GOT3 (cell line): ENCODE measurements around the gene AMELX.

Experiments
- DNase-seq: peaks from one replicate; lab custom pipeline; 2025; ENCODE audit warnings: mixed read lengths; lab: John Stamatoyannopoulos, UW

The AMELX gene

GRCh38 chrX:11293113-11293512 lies at the start of gene AMELX:
TSS of gene AMELX (plus strand) at chrX:11293413. CDS start at chrX:11294789, 1,376 bp downstream.
- DNase-seq, result no peak

- DNase-seq, result no peak
Observed at GRCh38 chrX:11244636-11245035, 48.6 kb upstream of the AMELX start.

- no peak for DNase-seq
Observed at GRCh38 chrX:11254417-11255109, 38.6 kb upstream of the AMELX start.

- no peak for DNase-seq
Observed at GRCh38 chrX:11257290-11257689, 35.9 kb upstream of the AMELX start.

- DNase-seq, result no peak
Observed at GRCh38 chrX:11257711-11258110, 35.5 kb upstream of the AMELX start.

- no peak for DNase-seq
Observed at GRCh38 chrX:11259437-11259836, 33.8 kb upstream of the AMELX start.

GRCh38 chrX:11261260-11261659 lies 32.0 kb upstream of the AMELX start:
- DNase-seq, result no peak

GRCh38 chrX:11264925-11265324 lies 28.3 kb upstream of the AMELX start:
- no peak for DNase-seq

GRCh38 chrX:11265352-11265751 lies 27.9 kb upstream of the AMELX start:
- no peak for DNase-seq

- no peak for DNase-seq
Observed at GRCh38 chrX:11266573-11267003, 26.6 kb upstream of the AMELX start.

- no peak for DNase-seq
Observed at GRCh38 chrX:11267425-11267824, 25.8 kb upstream of the AMELX start.

- DNase-seq, result no peak
Observed at GRCh38 chrX:11269006-11269405, 24.2 kb upstream of the AMELX start.

GRCh38 chrX:11269996-11270395 lies 23.2 kb upstream of the AMELX start:
- no peak for DNase-seq

GRCh38 chrX:11272290-11272689 lies 20.9 kb upstream of the AMELX start:
- no peak for DNase-seq

GRCh38 chrX:11272863-11273262 lies 20.4 kb upstream of the AMELX start:
- no peak for DNase-seq

GRCh38 chrX:11273544-11273943 lies 19.7 kb upstream of the AMELX start:
- no peak for DNase-seq

- DNase-seq, result no peak
Observed at GRCh38 chrX:11282043-11282442, 11.2 kb upstream of the AMELX start.

- no peak for DNase-seq
Observed at GRCh38 chrX:11285651-11286050, 7.6 kb upstream of the AMELX start.

- DNase-seq, result no peak
Observed at GRCh38 chrX:11287505-11287904, 5.7 kb upstream of the AMELX start.

GRCh38 chrX:11290416-11291102 lies 2.7 kb upstream of the AMELX start:
- no peak for DNase-seq

- DNase-seq, result no peak
Observed at GRCh38 chrX:11296051-11296450, 2.8 kb downstream of the AMELX start.

GRCh38 chrX:11298600-11298999 lies 5.4 kb downstream of the AMELX start:
- DNase-seq, result no peak

- DNase-seq, result no peak
Observed at GRCh38 chrX:11304829-11305228, 11.6 kb downstream of the AMELX start.

GRCh38 chrX:11305641-11306040 lies 12.4 kb downstream of the AMELX start:
- DNase-seq, result no peak
